ENCODE results near the gene ADRA2C. TPM values are rescaled to one million over a fixed set of nuclear protein-coding genes. Genes with fewer than 3 reads are reported as not detected.

ADRA2C gene
- total and polyA plus RNA-seq, 2 experiments from 2014 or later, result 3.0 to 16.6 TPM

DNA sequence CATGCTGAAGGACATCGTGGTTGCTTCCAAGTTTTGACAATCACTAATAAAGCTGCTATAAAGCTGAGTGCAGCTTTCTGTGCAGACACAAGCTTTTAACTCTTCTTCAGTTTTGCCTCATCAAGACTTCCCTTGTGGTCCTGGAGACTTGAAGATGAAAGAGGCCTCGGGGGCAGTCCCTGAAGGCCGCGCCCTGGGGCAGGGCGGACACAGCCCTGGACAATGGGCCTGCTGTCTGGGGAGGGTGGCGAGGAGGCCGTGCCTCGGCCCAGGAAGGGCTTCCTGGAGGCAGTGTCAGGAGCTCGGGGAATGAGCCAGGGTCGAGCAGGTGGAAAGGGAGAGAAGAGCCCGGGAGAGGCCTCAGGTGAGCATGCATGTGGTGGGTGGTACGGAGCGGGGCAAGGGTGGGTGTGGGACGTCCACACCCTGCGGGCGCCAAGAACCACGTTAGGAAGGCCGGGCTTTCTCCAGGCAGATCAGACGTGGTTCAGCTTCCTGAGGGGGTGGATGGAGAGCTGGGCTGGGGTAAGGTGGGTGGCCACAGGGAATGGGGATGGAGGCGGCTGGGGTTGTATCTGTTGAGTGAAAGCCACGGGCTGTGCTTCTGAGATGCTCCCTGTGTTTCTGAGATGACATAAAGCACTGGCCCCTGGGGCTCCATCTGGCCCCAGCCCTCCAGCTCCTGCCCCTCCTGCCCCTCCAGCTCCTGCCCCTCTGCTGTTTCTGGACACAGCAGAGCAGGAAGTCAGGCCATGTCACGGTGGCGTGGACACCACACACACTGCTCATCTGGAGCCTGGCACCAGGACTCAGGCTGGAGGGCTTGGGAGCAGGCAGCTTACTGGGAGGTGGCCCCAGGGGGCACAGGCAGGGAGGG, 21.5 kb downstream of the ADRA2C start:
- Histone ChIP-seq H3K79me2 (replicated peaks; ENCODE audit: insufficient read depth) (no peaks in the 10 kb centered on the region), H3K27me3 (ENCODE audit: insufficient read depth) (no peaks in the 10 kb centered on the region), H3K4me1 (ENCODE audit: insufficient read depth) (no peaks in the 10 kb centered on the region), H4K20me1 (replicated peaks; ENCODE audit: insufficient read depth) (peaks cover 4% of the 10 kb centered on the region; the same call in 1 of the 2 replicates), H3K4me2 (no peak overlapping the region), H3K27ac (ENCODE audit: low read depth) (no peak overlapping the region), H3K4me3 (no peak overlapping the region), H3K36me3 (ENCODE audit: insufficient read depth) (no peaks in the 10 kb centered on the region), H3K9me2 (ENCODE audit: insufficient read depth) (no peaks in the 10 kb centered on the region), H2AFZ (no peak overlapping the region), H3F3A (replicated peaks; ENCODE audit: low read depth) (no peaks in the 10 kb centered on the region)
- Mint-ChIP-seq H3K36me3 (ENCODE audit: low read depth) (no peaks in the 10 kb centered on the region), H3K27me3 (ENCODE audit: insufficient read depth, low read depth, poor library complexity) (peaks cover 6% of the 10 kb centered on the region), H3K9me3 (no peaks in the 10 kb centered on the region), H3K4me3 (no peak overlapping the region), H3K27ac (no peak overlapping the region), H3K4me1 (peaks cover 8% of the 10 kb centered on the region)
- no peak for ATAC-seq
- DNase-seq (ENCODE audit: low spot score), result no peak
- TF ChIP-seq ZNF331 (CRISPR knock-in tag; IDR thresholded peaks at IDR 0.05; ENCODE audit: low read depth) (no peak), EZH2 (IDR thresholded peaks at IDR 0.05; ENCODE audit: low read depth, unreplicated experiment) (no peak), JUNB (IDR thresholded peaks at IDR 0.05; ENCODE audit: unreplicated experiment) (no peak), ZNF114 (CRISPR knock-in tag; IDR thresholded peaks at IDR 0.05) (no peak), STAT1 (IDR thresholded peaks at IDR 0.05; ENCODE audit: unreplicated experiment) (no peak), CREB1 (CRISPR knock-in tag; IDR thresholded peaks at IDR 0.05; ENCODE audit: low read depth) (no peak), POLR2AphosphoS5 (IDR thresholded peaks at IDR 0.05; ENCODE audit: low read depth) (no peak), EZH2phosphoT487 (IDR thresholded peaks at IDR 0.05; ENCODE audit: unreplicated experiment) (no peak), NANOG (IDR thresholded peaks at IDR 0.05; ENCODE audit: borderline replicate concordance) (no peak)
- TF ChIP-seq, protein P1, sequence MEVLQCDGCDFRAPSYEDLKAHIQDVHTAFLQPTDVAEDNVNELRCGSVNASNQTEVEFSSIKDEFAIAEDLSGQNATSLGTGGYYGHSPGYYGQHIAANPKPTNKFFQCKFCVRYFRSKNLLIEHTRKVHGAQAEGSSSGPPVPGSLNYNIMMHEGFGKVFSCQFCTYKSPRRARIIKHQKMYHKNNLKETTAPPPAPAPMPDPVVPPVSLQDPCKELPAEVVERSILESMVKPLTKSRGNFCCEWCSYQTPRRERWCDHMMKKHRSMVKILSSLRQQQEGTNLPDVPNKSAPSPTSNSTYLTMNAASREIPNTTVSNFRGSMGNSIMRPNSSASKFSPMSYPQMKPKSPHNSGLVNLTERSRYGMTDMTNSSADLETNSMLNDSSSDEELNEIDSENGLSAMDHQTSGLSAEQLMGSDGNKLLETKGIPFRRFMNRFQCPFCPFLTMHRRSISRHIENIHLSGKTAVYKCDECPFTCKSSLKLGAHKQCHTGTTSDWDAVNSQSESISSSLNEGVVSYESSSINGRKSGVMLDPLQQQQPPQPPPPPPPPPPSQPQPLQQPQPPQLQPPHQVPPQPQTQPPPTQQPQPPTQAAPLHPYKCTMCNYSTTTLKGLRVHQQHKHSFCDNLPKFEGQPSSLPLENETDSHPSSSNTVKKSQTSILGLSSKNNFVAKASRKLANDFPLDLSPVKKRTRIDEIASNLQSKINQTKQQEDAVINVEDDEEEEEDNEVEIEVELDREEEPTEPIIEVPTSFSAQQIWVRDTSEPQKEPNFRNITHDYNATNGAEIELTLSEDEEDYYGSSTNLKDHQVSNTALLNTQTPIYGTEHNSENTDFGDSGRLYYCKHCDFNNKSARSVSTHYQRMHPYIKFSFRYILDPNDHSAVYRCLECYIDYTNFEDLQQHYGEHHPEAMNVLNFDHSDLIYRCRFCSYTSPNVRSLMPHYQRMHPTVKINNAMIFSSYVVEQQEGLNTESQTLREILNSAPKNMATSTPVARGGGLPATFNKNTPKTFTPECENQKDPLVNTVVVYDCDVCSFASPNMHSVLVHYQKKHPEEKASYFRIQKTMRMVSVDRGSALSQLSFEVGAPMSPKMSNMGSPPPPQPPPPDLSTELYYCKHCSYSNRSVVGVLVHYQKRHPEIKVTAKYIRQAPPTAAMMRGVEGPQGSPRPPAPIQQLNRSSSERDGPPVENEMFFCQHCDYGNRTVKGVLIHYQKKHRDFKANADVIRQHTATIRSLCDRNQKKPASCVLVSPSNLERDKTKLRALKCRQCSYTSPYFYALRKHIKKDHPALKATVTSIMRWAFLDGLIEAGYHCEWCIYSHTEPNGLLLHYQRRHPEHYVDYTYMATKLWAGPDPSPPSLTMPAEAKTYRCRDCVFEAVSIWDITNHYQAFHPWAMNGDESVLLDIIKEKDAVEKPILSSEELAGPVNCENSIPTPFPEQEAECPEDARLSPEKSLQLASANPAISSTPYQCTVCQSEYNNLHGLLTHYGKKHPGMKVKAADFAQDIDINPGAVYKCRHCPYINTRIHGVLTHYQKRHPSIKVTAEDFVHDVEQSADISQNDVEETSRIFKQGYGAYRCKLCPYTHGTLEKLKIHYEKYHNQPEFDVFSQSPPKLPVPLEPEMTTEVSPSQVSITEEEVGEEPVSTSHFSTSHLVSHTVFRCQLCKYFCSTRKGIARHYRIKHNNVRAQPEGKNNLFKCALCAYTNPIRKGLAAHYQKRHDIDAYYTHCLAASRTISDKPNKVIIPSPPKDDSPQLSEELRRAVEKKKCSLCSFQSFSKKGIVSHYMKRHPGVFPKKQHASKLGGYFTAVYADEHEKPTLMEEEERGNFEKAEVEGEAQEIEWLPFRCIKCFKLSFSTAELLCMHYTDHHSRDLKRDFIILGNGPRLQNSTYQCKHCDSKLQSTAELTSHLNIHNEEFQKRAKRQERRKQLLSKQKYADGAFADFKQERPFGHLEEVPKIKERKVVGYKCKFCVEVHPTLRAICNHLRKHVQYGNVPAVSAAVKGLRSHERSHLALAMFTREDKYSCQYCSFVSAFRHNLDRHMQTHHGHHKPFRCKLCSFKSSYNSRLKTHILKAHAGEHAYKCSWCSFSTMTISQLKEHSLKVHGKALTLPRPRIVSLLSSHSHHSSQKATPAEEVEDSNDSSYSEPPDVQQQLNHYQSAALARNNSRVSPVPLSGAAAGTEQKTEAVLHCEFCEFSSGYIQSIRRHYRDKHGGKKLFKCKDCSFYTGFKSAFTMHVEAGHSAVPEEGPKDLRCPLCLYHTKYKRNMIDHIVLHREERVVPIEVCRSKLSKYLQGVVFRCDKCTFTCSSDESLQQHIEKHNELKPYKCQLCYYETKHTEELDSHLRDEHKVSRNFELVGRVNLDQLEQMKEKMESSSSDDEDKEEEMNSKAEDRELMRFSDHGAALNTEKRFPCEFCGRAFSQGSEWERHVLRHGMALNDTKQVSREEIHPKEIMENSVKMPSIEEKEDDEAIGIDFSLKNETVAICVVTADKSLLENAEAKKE (CRISPR knock-in tag; IDR thresholded peaks at IDR 0.05), result no peak
- TF ChIP-seq, protein P2, sequence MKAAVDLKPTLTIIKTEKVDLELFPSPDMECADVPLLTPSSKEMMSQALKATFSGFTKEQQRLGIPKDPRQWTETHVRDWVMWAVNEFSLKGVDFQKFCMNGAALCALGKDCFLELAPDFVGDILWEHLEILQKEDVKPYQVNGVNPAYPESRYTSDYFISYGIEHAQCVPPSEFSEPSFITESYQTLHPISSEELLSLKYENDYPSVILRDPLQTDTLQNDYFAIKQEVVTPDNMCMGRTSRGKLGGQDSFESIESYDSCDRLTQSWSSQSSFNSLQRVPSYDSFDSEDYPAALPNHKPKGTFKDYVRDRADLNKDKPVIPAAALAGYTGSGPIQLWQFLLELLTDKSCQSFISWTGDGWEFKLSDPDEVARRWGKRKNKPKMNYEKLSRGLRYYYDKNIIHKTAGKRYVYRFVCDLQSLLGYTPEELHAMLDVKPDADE (IDR thresholded peaks at IDR 0.05), result no peak
- TF ChIP-seq, protein P3, sequence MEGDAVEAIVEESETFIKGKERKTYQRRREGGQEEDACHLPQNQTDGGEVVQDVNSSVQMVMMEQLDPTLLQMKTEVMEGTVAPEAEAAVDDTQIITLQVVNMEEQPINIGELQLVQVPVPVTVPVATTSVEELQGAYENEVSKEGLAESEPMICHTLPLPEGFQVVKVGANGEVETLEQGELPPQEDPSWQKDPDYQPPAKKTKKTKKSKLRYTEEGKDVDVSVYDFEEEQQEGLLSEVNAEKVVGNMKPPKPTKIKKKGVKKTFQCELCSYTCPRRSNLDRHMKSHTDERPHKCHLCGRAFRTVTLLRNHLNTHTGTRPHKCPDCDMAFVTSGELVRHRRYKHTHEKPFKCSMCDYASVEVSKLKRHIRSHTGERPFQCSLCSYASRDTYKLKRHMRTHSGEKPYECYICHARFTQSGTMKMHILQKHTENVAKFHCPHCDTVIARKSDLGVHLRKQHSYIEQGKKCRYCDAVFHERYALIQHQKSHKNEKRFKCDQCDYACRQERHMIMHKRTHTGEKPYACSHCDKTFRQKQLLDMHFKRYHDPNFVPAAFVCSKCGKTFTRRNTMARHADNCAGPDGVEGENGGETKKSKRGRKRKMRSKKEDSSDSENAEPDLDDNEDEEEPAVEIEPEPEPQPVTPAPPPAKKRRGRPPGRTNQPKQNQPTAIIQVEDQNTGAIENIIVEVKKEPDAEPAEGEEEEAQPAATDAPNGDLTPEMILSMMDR (conservative IDR thresholded peaks at IDR 0.05; ENCODE audit: low read depth in 2 of 2), result no peak
- TF ChIP-seq, protein P4, sequence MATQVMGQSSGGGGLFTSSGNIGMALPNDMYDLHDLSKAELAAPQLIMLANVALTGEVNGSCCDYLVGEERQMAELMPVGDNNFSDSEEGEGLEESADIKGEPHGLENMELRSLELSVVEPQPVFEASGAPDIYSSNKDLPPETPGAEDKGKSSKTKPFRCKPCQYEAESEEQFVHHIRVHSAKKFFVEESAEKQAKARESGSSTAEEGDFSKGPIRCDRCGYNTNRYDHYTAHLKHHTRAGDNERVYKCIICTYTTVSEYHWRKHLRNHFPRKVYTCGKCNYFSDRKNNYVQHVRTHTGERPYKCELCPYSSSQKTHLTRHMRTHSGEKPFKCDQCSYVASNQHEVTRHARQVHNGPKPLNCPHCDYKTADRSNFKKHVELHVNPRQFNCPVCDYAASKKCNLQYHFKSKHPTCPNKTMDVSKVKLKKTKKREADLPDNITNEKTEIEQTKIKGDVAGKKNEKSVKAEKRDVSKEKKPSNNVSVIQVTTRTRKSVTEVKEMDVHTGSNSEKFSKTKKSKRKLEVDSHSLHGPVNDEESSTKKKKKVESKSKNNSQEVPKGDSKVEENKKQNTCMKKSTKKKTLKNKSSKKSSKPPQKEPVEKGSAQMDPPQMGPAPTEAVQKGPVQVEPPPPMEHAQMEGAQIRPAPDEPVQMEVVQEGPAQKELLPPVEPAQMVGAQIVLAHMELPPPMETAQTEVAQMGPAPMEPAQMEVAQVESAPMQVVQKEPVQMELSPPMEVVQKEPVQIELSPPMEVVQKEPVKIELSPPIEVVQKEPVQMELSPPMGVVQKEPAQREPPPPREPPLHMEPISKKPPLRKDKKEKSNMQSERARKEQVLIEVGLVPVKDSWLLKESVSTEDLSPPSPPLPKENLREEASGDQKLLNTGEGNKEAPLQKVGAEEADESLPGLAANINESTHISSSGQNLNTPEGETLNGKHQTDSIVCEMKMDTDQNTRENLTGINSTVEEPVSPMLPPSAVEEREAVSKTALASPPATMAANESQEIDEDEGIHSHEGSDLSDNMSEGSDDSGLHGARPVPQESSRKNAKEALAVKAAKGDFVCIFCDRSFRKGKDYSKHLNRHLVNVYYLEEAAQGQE (IDR thresholded peaks at IDR 0.05; ENCODE audit: unreplicated experiment), result no peak

Measured in GM23338 (cell line).